ENCODE measurements around the gene SELENOM.

- TF ChIP-seq POLR2A (IDR thresholded peaks at IDR 0.05; ENCODE audit: low read depth, low read length) (no peak; the same call in 1 of the 2 replicates), TAF1 (IDR thresholded peaks at IDR 0.05; ENCODE audit: low read depth, low read length) (peak; percentile 65; the same call in 1 of the 2 replicates), SPI1 (IDR thresholded peaks at IDR 0.05; ENCODE audit: low read depth, low read length) (no peak)
These were observed 26.3 kb downstream of the SELENOM start, which contains the start of gene SMTN for GRCh38 chr22:31080848-31081649.
